Stimulated activated CD4-positive, alpha-beta T cell treated with anti-CD3 and anti-CD28 coated beads, Interleukin-1b, Interleukin-23, amount 100 ng/mL, for 48 hours (primary cell): ENCODE data around the gene PXDC1.
A peak's percentile ranks its signal among the peaks of the same experiment; 100 is the strongest.

Experiments
- DNase-seq: peaks from one replicate; pipeline ENCODE4 v3.0.0-alpha.2; 2020

PXDC1 gene

DNA sequence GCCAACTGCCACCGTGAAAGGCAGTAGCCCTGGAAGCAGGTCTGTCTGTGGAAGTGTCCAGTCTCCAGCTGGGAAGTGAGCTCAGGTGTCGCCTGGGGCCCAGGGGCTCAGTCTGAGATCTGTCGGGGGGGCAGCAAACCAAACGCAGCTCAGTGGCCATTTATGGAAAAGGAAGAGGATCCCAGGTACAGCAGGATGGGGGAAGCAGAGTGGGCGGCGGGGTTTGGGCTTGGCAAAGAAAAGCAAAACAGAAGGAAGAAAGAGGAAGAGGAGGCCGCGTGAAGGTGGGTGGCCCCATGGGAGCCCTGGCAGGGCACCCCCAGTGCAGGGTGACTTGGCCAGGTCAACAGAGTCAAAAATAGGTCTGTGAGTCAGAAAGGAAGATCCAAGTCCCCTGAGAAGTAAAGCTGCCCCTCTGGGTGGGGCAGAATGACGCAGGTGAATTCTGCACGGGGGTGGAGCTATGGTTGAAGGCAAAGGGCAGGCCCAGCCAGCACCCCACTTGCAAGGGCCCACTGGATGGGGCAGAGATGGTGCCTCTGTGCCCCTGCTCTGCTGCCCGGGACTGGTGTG is 5.3 kb downstream of the PXDC1 start:
- no peak for DNase-seq

DNA sequence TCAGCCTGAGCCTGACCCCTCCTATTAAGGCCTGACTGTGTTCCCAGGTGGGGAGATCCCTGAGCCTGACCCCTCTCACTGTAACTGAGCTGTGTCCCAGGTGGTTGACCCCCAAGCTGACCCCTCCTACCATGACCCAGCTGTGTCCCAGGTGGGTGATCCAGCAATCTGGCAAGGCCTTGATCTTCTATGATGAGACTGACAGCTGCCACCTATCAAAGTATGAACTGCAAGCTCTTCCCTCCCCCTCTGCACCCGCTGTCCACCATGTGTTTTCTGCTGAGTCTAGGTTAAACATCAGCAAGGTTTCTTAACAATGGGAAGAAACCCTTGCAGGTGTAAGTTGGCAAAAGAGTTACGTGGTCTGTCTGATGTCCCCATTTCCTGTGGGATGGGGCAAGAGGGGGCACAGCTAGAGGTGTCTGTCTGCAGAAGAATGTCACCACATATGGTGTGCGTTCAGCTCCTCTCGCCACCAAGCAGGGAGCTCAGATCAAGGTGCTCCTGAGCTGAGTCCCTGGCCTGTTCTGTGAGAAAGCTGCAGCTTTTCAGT is 5.9 kb downstream of the PXDC1 start:
- no peak for DNase-seq

DNA sequence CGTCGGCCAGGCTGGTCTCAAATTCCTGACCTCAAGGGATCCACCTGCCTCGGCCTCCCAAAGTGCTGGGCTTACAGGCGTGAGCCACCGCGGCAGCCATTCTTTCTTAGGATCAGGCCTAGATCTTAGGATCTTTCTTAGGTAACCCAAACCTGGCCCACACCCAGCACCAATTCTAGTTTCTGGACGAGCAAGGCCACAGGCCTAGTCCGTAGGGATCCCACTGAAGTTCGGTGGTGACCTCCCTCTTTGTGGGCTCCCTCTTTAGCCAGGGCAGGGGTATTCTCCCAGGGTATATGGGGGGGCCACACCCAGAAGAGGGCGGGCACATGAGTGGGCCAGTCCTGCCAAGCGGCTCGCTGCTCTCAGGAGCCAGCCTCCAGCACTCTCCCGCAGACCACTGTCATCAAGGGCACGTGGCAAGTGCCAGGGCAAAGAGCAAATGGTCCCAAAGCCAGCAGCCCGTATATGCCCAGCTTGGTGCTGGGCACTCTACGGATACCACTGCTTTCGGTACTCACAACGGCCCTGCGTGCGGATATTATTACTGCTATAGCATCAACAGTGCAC is 6.5 kb downstream of the PXDC1 start:
- no peak for DNase-seq

DNA sequence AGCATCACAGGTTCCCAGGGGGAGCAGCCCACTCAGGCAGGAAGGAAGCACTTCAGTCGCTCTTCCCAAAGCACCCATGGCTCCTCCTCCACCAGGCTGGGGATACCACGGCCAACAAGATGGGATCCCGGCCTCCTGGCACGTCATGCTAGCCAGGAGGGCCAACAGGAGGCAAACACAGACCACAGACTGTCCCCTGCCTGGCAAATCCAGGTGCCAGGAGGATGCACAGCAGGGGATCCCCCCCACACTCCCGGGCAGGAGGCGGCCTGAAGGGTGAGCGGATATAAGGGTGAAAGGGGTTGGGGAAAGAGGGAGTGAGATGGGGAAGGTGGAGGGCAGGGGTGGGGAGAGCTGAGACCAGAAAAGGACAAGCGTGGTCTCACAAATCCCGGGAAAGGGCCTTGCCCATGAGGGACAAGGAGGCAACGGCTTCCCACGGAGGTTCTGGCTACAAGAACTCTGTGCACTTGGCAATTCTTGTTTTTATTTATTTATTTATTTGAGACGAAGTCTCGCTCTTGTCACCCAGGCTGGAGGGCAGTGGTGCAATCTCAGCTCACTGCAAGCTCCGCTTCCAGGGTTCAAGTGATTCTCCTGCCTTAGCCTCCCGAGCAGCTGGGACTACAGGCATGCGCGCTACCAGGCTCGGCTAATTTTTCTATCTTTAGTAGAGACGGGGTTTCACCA is 7.2 kb downstream of the PXDC1 start:
- no peak for DNase-seq

DNA sequence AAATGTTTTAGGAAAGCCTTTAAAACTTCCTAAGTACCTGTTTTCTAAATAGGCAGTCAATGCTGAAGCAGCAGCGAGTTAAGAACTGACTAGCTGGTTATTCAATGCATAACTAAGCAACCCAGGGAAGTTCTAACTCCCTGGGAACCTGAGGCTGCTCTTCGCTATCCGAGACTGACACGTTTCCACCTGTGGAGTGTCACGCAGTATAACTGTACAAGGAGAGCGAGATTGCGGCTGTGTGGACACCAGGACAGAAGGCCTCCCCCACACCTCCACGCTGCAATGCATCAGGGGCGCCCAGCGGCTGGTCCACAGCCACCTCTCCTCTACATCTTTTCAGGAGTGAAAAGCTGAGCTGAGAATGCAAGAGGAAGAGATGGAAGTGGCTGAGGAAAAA is 8.0 kb downstream of the PXDC1 start:
- DNase-seq = no peak

GRCh38 chr6:3742426-3743344 is 8.8 kb downstream of the PXDC1 start:
- peak; percentile 84 for DNase-seq

DNA sequence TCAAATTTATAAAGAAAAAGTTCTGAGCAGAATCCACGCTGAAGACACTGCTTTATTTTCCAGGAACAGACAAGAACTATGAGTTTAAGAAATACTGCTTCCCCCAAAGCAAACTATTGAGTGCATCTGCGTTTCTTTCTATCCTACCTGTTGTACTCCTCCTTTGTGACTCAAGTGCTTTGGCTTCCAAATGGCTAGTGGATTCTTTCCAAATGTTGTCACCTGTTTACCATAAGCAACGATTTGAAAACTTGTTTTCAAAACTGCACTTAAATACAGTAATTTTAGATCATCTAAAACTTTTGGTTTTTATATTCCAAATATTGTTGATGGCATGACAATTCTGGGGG is 9.5 kb downstream of the PXDC1 start:
- no peak for DNase-seq

DNA sequence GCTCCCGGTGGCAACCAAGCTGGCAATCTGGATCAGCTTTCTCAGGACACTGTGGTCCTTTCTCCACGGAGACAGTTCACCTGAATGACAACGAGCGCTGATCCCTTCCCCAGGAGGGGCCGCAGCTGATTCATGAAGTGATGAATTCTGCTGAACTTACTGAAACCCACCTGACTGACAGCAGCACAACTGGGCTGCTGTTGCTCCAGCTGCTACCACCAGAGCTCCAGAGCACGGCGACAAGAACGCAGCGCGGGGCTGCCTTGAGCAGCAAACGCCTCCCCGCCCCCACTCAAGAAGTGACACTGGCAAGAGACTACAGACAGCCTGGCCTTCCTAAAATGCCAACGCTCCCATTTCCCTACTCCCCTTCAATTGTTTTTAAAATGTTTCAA is 10.0 kb downstream of the PXDC1 start:
- DNase-seq = no peak

GRCh38 chr6:3740551-3741476 is 10.7 kb downstream of the PXDC1 start:
- no peak for DNase-seq

DNA sequence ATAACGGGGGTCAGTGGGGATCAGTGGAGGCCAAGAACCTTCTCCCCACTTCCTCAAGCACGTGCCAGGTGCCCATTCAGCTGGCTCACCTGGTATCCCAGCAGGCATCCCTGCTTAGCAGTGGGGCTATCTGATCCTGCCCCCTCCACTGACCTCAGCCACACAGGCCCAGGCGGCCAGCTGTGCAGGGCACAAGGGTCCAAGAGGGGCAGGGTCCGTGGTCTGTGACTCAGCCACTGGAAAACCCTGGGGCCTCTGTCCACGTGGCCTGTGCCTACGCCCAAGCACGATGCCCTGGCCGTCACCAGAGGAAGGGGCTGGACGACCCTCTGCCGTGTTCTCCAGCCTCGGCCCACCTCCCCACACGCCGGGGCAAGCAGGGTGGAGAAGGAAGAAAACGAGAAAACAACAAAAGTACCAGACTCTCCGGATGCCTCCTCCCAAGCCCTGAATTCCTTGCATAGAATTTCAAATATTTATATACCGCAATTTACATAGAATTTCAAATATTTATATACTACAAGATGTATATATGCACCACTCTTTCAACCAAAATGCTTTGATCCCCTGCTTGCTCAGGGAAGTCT is 12.1 kb downstream of the PXDC1 start:
- no peak for DNase-seq

- no peak for DNase-seq
Observed at GRCh38 chr6:3738381-3739131, 13.0 kb downstream of the PXDC1 start.

DNA sequence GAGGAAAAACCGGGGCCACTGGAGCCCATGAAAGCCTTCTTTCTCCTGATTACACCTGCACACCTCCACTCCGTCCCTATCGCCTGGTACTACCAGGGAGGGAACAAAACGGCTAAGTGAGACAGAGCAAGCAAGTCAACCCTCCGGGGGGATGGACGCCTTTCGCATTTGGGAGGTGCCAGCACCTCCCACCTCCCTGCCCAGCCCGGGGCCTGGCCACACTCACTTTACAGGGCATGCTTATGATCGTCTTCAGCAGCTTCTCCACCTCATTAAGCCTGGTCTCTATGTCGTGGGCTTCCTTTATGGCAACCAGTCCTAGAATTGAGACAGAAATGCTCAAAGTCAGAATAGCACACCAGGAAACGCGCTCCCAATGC is 13.7 kb downstream of the PXDC1 start:
- no peak for DNase-seq

DNA sequence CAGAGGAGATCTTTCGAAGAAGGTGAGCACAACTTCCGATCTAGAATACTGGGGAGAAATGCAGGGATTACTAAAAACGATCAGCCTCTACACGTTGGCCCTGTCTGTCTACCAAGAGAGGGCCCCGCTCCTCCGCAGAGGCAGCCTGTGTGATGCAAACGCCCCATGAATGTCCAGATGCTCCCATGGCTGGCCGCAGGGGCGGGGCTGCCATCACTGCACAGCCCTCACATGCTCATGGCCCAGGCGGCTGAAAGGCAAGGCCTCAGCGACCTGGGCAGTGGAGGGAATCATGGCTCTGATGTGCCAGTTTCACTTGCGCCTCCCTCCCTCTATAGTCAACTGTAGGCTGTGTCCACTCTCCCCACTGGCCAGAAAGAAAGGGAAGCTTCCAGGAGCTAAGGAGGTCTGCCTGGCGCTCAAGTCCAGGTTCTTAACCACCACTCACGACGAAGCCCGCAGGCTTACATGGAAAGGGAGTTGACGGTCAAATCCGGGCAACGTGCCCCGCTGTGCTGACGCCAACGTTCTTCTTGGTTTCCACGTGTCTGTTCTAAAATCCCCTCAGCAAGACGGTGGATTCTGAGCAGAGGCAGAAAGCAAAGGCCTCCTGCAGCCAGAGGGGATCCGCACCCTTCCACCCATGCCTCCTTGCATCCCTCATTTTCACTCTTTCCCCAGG is 14.2 kb downstream of the PXDC1 start:
- DNase-seq = no peak

DNA sequence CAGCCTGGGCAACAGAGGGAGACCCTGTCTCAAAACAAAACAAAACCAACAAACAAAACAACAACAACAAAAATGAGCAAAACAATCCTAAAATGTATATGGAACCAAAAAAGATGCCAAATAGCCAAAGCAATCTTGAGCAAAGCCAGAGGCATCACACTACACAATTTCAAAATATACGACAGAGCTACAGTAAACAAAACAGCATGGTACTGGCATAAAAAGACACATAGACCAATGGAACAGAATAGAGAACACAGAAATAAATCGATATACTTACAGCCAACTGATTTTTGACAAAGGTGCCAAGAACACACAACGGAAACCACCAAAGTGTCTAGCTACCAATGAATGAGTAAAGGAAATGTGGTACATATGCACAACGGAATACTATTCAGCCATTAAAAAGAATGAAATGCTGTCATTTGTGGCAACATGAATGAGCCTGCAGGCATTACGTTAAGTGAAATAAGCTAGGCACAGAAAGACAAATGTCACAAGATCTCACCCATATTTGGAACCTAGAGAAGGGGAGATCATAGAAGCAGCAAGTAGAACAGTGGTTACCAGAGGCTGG is 16.4 kb downstream of the PXDC1 start:
- DNase-seq = no peak

- no peak for DNase-seq
Observed at GRCh38 chr6:3734023-3734422, 17.5 kb downstream of the PXDC1 start.

DNA sequence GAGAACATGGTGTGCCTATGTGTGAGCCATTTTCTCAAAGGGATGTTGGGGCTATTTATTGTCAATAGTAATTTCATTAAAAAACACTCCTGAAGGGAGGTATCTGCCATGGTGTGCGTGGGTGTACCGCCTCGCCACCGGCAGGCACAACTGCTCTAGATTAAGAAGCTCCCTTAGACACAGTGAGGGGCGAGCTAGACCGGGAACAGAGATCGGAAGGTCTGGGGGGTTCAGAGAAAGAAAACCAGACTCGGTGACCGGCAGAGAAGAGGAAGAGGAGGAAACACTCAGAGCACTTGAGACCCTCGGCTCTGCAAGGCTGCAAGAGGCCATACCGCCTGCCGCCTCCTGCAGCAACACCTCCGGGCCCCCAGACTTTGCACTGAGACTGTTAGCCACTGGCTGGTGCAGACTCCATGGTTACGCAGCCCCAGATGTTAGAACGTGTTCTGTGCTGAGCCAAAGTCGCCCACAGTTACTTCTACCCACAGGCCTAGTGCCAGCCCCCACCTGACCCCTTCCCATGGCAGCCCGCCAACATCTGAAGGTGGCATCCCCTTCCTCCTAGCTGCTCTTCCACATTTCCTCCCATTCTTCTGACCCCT is 18.1 kb downstream of the PXDC1 start:
- DNase-seq = no peak

DNA sequence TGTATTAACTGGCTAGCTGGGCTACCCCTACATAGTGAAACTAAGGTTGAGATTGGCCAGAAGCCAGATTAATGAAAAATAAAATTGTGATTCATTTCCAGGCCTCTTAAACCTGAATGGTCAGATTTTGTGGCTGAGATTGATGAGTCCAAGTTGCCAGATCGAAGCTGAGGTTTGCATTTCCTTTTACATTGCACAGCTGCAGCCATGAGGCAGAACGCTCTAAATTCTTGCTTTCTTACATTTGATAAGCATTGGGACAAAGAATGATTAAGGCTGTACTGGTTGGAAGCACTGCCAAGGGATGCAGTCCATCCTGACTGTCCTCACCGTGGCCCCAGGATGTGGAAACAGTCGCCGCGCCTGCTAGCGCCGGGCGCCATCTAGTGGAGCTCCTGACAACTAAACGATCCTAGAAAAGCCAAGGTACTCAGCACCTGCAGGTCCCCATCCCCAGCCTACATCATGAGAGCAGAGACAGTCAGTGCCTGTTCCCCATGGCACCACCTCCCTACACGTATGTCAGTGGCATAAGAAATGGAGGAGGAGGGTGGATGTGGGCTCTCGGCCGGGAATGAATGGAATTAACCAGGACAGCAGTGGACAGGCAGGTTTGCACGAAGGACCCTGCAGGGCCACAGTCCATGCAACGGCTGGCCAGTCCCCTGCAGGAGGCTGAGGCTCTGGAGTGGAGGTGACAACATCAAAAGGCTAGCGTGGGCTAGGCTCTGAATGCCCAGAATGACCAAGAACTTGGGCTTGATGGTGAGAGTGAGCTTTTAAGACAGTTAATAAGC is 19.0 kb downstream of the PXDC1 start:
- DNase-seq = peak; percentile 53

DNA sequence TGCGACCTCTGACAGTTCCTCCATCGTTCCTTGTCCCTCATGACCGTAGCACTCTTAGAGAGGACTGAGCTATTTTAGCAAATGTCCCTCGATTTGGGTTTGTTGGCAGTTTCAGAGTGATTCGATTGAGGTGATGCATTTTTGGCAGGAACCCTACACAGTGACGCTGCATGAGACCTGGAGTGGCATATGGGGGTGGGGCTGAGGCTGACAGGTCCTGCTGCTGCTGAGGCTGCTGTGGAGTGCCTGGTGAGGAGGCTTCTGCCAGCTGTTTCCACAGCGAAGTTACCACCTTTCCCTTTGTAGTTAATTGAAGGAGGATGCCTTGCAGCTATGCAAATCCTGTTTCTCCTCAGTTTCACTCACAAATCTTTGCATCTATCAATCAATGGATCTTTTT is 19.8 kb downstream of the PXDC1 start:
- DNase-seq = no peak
